Measurements from ENCODE around the gene P2RY2.

The P2RY2 gene

GRCh38 chr11:73205661-73206343 is 12.3 kb upstream of the P2RY2 start:
- Histone ChIP-seq H3K36me3 (replicated peaks; ENCODE audit: insufficient read depth, low read length) (no peaks in the 10 kb centered on the region), H3K4me3 (ENCODE audit: low read length) (no peak overlapping the region), H4K20me1 (ENCODE audit: insufficient read depth, low read length) (no peaks in the 10 kb centered on the region), H3K27me3 (replicated peaks; ENCODE audit: insufficient read depth, low read length) (no peaks in the 10 kb centered on the region), H3K9me2 (replicated peaks; ENCODE audit: insufficient read depth, low read length) (no peaks in the 10 kb centered on the region), H3K9ac (ENCODE audit: low read length) (no peak overlapping the region), H3K4me1 (ENCODE audit: low read length) (peaks cover 4% of the 10 kb centered on the region; the same call in 1 of the 2 replicates), H3K9me3 (replicated peaks; ENCODE audit: insufficient read depth, low read length) (no peaks in the 10 kb centered on the region), H3K79me2 (ENCODE audit: low read length) (no peaks in the 10 kb centered on the region), H3K4me2 (ENCODE audit: low read depth, low read length) (no peak overlapping the region), H3F3A (ENCODE audit: insufficient read depth, low read length) (no peaks in the 10 kb centered on the region), H2AFZ (ENCODE audit: low read length) (no peak overlapping the region), H3K27ac (ENCODE audit: low read length) (no peak overlapping the region)
- no peak for DNase-seq
- TF ChIP-seq EZH2 (optimal IDR thresholded peaks at IDR 0.05; ENCODE audit: low read depth, low read length) (no peak), EZH2phosphoT487 (IDR thresholded peaks at IDR 0.05; ENCODE audit: low read length) (no peak)
- TF ChIP-seq, protein P1, sequence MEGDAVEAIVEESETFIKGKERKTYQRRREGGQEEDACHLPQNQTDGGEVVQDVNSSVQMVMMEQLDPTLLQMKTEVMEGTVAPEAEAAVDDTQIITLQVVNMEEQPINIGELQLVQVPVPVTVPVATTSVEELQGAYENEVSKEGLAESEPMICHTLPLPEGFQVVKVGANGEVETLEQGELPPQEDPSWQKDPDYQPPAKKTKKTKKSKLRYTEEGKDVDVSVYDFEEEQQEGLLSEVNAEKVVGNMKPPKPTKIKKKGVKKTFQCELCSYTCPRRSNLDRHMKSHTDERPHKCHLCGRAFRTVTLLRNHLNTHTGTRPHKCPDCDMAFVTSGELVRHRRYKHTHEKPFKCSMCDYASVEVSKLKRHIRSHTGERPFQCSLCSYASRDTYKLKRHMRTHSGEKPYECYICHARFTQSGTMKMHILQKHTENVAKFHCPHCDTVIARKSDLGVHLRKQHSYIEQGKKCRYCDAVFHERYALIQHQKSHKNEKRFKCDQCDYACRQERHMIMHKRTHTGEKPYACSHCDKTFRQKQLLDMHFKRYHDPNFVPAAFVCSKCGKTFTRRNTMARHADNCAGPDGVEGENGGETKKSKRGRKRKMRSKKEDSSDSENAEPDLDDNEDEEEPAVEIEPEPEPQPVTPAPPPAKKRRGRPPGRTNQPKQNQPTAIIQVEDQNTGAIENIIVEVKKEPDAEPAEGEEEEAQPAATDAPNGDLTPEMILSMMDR (IDR thresholded peaks at IDR 0.05; ENCODE audit: low read length): no peak

DNA sequence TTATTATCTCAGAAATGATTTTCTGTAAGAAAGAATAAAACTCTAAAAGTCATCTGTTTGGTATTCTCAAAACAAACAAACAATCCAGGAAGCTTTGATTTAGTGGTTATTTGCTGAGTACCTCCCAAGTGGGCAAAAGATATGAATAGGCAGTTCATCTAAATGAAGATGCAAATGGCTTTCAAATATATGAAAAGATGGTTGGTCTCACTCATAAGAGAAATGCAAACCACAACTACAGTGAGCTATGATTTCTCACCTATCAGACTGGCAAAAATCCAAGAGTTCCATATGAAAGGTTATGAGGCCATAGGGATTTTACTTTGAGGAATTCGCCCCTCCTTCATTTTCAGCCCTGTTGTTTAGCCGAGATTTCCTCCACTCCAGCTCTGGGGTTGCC is 11.3 kb upstream of the P2RY2 start:
- no peaks in the 10 kb centered on the region for H3K9me3 ChIP-seq (replicated peaks; ENCODE audit: insufficient read depth, low read length)
- H3K27me3 ChIP-seq (replicated peaks; ENCODE audit: insufficient read depth, low read length): no peaks in the 10 kb centered on the region
- no peaks in the 10 kb centered on the region for H3K9me2 ChIP-seq (replicated peaks; ENCODE audit: insufficient read depth, low read length)
- no peak overlapping the region for H3K4me3 ChIP-seq (ENCODE audit: low read length)
- TF ChIP-seq EZH2phosphoT487 (IDR thresholded peaks at IDR 0.05; ENCODE audit: low read length) (no peak), EZH2 (optimal IDR thresholded peaks at IDR 0.05; ENCODE audit: low read depth, low read length) (no peak)
- TF ChIP-seq, protein P1 (IDR thresholded peaks at IDR 0.05; ENCODE audit: low read length): no peak
- H3K4me1 ChIP-seq (ENCODE audit: low read length): peaks cover 4% of the 10 kb centered on the region; the same call in 1 of the 2 replicates
- H3K27ac ChIP-seq (ENCODE audit: low read length): no peak overlapping the region
- H3K4me2 ChIP-seq (ENCODE audit: low read depth, low read length): no peak overlapping the region
- H4K20me1 ChIP-seq (ENCODE audit: insufficient read depth, low read length): no peaks in the 10 kb centered on the region
- no peak for DNase-seq
- H3K36me3 ChIP-seq (replicated peaks; ENCODE audit: insufficient read depth, low read length): no peaks in the 10 kb centered on the region
- H2AFZ ChIP-seq (ENCODE audit: low read length): no peak overlapping the region
- no peaks in the 10 kb centered on the region for H3F3A ChIP-seq (ENCODE audit: insufficient read depth, low read length)
- no peaks in the 10 kb centered on the region for H3K79me2 ChIP-seq (ENCODE audit: low read length)
- no peak overlapping the region for H3K9ac ChIP-seq (ENCODE audit: low read length)

DNA sequence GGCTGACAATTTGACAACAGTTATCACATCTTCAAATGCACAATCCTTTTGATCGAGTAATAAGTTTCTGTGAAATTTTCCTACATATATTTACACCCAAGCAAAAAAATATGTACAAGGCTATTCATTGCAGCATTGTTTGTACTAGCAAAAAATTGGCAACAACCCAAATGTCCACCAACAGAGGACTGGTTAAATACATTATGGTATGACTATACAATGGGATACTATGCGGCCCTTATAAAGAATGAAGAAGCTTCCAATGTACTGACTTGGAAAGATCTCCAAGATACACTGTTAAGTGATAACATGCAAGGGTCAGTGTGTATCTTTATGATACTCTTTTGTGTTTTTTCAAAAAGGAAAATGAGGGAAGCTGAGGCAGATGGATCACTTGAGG is 8.2 kb upstream of the P2RY2 start:
- Histone ChIP-seq H4K20me1 (ENCODE audit: insufficient read depth, low read length) (no peaks in the 10 kb centered on the region), H3K4me1 (ENCODE audit: low read length) (peaks cover 4% of the 10 kb centered on the region; the same call in 1 of the 2 replicates), H3K27ac (ENCODE audit: low read length) (no peak overlapping the region), H3K4me2 (ENCODE audit: low read depth, low read length) (no peak overlapping the region), H3F3A (ENCODE audit: insufficient read depth, low read length) (no peaks in the 10 kb centered on the region), H3K27me3 (replicated peaks; ENCODE audit: insufficient read depth, low read length) (no peaks in the 10 kb centered on the region), H2AFZ (ENCODE audit: low read length) (no peak overlapping the region), H3K9me3 (replicated peaks; ENCODE audit: insufficient read depth, low read length) (no peaks in the 10 kb centered on the region), H3K9me2 (replicated peaks; ENCODE audit: insufficient read depth, low read length) (no peaks in the 10 kb centered on the region), H3K36me3 (replicated peaks; ENCODE audit: insufficient read depth, low read length) (no peaks in the 10 kb centered on the region), H3K4me3 (ENCODE audit: low read length) (no peak overlapping the region), H3K79me2 (ENCODE audit: low read length) (no peaks in the 10 kb centered on the region), H3K9ac (ENCODE audit: low read length) (no peak overlapping the region)
- no peak for DNase-seq
- TF ChIP-seq, protein P1 (IDR thresholded peaks at IDR 0.05; ENCODE audit: low read length): no peak
- TF ChIP-seq EZH2 (optimal IDR thresholded peaks at IDR 0.05; ENCODE audit: low read depth, low read length) (no peak), EZH2phosphoT487 (IDR thresholded peaks at IDR 0.05; ENCODE audit: low read length) (no peak)
